HFF-Myc (cell line): ENCODE measurements around the gene FLACC1.
"Not testable (repeated sequence)": the region's sequence is repeated elsewhere in the genome, so short reads cannot be mapped to it uniquely, and the experiment has no call there.

ENCODE experiments used
- DNase-seq: peaks from one replicate; pipeline ENCODE4 v3.0.0-alpha.2; 2011; ENCODE audit warnings: low read depth; ENCODE audit errors: extremely low read depth
- H3K4me3 ChIP-seq: replicated peaks from 2 replicates; pipeline ENCODE4 v1.5.1; 2011; ENCODE audit warnings: low read depth, mild to moderate bottlenecking, control low read depth, low read length
- CTCF ChIP-seq: IDR thresholded peaks from 2 replicates; pipeline ENCODE4 v1.5.1; 2012; ENCODE audit warnings: mild to moderate bottlenecking, low read depth, low read length, control low read depth; ENCODE audit errors: missing control alignments

The FLACC1 gene

DNA sequence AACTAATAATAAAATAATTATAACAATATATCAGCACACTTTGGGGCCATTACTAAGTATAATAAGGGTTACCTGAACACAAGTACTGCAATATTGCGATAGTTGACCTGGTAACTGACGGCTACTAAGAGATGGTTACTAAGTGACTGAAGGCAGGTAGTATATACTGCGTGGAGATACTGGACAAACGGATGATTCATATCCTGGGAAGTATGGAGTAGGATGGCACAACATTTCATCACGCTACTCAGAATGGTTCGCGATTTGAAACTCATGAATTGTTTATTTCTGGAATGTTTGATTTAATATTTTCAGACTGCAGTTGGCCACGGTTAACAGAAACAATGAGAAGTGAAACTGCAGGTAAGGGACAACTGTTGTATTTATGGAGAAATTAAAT is 39.5 kb upstream of the FLACC1 start:
- no peak overlapping the region for H3K4me3 ChIP-seq
- TF ChIP-seq CTCF: no peak
- DNase-seq: no peak

- no peak for TF ChIP-seq CTCF
These were observed 26.0 kb upstream of the FLACC1 start for GRCh38 chr2:201383136-201383535.

DNA sequence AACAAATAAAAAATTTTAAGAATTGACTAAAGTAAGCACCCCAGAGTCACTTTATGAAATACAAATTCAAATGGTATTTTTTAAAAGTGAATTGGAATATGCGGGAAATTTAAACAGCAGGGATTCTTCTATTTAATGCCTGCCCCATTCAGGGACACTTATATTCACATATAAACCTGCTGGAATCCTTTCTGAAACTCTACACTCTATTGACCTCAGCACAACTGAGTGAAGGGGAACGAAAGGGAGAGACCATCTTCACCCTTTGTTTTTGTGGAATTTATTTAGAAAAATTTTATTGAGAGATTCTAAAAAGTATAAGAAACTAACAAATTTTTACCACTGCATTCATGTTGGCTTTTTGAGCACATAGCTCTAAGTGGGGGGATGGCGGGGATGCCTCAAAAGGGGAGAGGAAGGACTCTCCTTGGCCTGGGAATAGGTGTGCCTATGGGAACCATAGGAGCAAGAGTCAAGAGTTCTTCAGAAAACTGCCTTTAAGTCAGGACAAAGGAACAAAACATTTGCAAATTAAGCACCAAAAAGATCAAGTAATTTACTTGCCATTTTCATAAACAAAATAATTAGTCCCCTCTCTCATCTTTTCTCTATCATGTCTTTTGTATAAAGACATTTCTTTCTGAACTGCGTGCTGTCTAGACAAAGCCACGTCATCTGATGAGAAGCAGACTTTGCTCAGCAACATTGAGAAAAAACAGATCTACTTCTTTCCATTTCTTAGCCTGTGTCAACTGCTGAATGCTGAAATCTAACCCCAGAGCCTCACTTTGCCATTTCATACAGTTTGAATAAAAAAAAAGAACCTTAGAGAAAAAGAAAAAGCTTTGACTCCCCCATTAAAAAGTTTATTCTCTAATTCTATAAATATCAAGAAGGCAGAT is 21.6 kb upstream of the FLACC1 start:
- no peak for TF ChIP-seq CTCF
- no peak for DNase-seq
- H3K4me3 ChIP-seq: no peak overlapping the region

More at GRCh38 chr2:201383136-201383535, 26.0 kb upstream of the FLACC1 start:
- DNase-seq: no peak
- H3K4me3 ChIP-seq: no peak overlapping the region

DNA sequence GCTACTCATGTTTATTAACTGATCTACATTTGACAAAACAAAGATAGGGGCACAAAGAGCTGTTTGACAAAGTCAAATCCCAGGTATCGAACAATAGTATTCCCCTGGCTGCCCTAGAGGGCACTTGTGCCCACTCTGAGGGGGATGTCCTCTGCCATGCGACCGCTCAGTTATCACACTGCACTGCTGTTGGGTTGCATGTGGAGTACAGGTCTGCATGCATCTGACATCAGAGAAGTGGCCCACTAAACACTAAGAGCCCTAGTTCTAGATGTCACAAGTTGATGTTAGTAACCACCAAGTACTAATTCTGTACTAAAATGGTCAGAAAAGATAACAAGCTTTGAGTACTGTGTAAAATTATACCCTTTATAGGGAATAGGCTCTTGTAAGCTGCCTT is 20.1 kb upstream of the FLACC1 start:
- H3K4me3 ChIP-seq: no peak overlapping the region
- no peak for TF ChIP-seq CTCF
- no peak for DNase-seq

- DNase-seq: no peak
- no peak for TF ChIP-seq CTCF
- H3K4me3 ChIP-seq: no peak overlapping the region
These were observed 12.6 kb upstream of the FLACC1 start for GRCh38 chr2:201369775-201370174.

DNA sequence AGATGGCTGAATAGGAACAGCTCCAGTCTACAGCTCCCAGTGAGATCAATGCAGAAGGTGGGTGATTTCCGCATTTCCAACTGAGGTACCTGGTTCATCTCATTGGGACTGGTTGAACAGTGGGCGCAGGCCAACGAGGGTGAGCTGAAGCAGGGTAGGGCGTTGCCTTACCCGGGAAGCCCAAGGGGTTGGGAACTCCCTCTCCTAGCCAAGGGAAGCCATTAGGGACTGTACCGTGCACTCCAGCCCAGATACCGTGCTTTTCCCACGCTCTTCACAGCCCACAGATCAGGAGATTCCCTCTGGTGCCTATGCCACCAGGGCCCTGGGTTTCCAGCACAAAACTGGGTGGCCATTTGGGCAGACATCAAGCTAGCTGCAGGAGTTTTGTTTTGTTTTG is 12.2 kb upstream of the FLACC1 start:
- DNase-seq, H3K4me3 ChIP-seq: not testable (repeated sequence)

DNA sequence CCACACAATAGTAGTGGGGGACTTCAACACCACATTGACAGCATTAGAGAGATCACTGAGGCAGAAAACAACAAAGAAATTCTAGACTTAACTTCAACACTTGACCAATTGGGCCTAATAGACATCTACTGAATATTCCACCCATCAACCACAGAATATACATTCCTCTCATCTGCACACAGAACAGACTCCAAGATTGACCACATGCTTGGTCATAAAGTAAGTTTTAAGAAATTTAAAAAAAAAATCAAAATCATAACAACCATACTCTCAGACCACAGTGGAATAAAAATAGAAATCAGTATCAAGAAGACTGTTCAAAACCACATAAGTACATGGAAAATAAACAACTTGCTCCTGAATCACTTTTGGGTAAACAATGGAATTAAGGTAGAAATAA is 9.0 kb upstream of the FLACC1 start:
- TF ChIP-seq CTCF: no peak
- H3K4me3 ChIP-seq: no peak overlapping the region
- no peak for DNase-seq
